HG03039 (cell line): ENCODE data around the gene ZNF692.

Experiments used
- ATAC-seq: cut with Tn5 transposase; IDR thresholded peaks from one replicate; pipeline ENCODE4 v1.9.1; 2021; ENCODE audit warnings: mild to moderate bottlenecking, moderate library complexity; ENCODE audit not compliant: unreplicated experiment

ZNF692 gene

GRCh38 chr1:248881261-248881660 lies 22.4 kb upstream of the ZNF692 start:
- ATAC-seq = no peak

GRCh38 chr1:248873993-248874533 lies 15.2 kb upstream of the ZNF692 start:
- ATAC-seq = peak; percentile 55

DNA sequence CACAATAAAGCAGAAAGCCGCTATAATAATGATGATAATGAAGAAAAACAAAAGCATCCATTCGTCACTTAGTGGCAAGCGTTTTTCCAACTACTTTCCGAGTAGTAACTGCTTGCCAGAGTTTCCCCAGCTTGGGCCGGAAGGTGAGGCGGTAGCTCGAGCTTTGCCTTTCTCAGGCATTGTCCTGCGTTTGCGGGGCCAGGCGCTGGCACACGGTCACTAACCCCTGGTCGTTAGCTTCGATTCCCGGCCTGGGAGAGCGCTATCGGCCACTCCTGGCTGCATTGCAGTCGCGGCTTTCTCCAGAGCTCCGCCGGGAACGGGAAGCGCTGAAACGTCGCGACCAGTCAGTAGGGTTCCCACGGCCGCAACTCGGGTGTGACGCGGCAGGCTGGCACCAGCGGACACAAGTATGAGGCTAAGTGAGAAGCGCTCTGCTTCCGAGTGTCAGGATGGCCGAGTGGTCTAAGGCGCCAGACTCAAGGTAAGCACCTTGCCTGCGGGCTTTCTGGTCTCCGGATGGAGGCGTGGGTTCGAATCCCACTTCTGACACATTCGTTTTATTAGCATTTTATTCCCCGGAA lies 14.6 kb upstream of the ZNF692 start:
- ATAC-seq = peak; percentile 80

- ATAC-seq = peak; percentile 34
Observed at GRCh38 chr1:248872752-248873408, 14.0 kb upstream of the ZNF692 start.

GRCh38 chr1:248871837-248872401 lies 13.0 kb upstream of the ZNF692 start:
- ATAC-seq = no peak

DNA sequence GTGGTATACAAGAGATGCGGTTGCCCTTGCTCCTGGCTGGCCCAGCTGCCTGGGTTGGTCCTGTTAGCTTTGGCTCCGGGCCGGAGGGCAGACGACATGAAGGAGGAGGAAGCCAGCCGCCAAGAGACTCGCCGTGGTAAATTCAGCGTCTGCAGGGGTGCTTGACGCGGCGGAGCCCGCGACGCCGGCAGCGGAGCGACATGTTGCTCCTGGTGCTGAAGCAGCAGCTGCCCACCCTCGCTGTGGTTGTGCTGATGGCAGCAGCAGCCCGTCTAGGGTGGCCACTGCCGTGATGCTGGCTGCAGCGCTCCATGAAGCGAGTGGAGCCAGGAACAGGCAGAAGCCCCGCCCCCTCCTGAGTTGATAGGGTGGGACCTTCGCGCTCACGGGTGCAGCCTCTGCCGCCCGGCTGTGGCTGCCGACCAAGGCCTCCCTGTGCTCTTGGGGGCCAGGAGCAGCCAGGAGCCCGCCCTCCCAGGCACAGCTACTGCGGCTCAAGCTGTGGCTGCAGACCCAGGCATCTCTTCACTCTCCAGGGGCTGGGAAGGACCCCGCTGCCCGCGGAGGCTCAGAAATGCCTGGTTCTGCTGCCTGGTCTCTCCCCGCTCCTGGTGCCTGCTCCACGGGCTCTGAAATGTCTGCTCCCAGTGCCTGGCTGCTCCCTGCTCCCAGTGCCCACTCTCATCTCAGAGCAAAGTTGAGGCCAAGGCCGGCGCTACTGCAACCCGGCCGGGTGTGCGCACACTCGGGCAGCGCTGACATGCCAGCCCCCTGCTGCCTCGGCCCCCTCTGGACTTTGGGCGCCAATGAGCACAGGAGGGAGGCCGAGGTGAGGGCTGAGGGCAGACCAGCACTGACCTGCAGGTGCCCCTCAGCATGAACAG lies 4.4 kb upstream of the ZNF692 start:
- ATAC-seq = peak; percentile 65

DNA sequence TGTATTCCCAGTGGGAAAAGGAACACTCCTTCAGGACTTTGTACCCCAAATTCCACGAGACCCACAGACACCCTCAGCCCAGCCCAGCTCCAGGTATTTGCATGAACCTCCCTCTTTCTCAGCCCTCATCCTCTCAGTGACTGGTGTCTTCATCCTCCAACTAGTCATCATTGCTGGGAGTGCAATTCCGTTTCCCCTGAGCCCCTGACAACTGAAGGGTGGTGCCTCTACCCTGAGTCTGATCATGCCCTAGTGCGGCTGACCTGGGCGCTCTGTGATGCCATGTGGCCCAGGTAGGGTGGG lies 3.8 kb upstream of the ZNF692 start:
- ATAC-seq = peak; percentile 3

GRCh38 chr1:248861616-248862015 lies 2.7 kb upstream of the ZNF692 start:
- no peak for ATAC-seq

DNA sequence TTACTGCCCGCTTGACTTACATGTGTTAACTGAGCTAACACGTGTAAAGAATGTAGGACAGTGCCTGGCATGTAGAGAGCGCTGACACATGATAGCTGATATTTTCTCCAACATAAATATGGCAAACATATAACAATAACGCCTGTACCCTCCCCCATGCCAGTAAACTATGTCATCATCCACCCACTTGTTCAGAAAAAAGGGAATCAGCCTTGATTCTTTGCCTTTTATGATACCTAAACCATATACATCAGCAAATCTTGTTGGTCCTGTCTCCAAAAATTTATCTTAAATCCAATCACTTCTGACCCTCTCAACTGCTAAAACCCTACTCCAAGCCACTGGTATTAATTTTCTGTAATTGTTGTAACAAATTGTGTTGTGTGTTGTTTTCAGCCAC lies 1.1 kb upstream of the ZNF692 start:
- ATAC-seq = no peak

- ATAC-seq = peak; percentile 26
Observed at GRCh38 chr1:248858096-248858890, 592 bp downstream of the ZNF692 start.

DNA sequence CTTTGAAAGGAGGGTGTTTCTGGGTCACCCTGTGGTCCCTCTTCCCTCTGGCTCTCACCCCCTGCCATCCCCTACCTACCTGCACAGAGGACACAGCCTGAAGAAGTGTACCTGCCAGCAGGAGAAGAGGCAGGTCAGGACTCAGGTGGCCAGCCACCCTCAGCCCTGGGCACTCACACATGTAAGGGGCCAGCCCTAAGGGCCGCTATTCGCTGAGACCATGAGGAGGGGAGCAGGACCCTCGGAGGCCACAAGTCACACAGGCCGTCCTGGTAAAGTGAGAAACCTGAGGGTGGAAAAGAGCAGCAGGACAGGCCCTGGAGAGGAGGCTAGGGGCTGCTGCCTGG lies 1.2 kb downstream of the ZNF692 start:
- no peak for ATAC-seq

- no peak for ATAC-seq
Observed at GRCh38 chr1:248857201-248857600, 1.7 kb downstream of the ZNF692 start.

DNA sequence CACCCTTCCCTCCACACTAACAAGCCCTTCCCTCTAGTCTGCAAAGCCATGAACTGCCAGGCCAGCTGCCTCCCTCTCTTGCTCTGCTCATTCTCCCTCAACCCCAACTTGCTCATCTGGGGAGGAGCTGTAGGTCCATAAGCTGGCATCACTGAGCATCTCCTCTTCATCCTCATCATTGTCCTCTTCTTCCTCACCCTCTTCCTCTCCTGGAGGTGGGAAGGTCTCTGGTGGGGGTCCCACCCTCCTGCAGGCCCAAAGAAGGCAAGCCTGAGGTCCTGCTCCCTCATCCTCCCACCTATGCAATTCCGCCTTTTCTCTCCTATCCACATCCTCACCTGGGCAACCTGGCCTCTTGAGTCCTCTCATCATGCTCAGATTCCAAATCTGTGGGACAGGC lies 2.7 kb downstream of the ZNF692 start:
- no peak for ATAC-seq

- ATAC-seq = no peak
Observed at GRCh38 chr1:248855580-248855979, 3.3 kb downstream of the ZNF692 start.

DNA sequence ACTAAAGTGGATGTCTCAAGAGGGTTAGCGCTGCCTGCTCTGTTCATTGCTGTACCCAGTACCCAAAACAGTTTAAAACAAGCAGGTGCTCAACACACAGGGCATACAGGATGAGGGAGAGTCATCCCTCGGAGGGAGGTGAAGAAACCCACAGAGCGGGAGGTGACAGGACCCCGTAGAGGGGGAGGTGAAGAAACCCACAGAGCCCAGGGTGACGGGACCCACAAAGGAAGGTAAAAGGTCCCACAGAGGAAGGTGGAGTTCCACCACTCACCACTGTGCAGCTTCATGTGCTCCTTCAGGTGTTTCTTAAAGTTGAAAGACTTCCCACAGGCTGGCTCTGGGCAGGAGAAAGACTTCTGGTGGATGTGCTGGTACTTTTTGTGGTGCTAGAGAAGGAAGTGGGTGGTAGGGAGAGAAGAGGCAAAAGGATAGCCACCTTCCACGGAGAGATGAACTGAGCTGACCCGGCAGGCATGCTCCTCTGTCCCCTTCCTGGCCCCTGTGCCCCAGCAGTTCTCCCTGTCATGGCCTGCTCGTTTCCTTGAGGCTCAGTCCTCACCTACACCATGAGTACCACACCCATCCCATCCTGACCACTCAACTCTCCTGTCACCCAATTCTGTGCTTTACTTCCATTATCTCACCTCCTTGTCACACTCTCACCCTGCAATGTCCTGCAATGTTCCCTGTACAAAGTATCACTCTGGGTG lies 5.1 kb downstream of the ZNF692 start:
- no peak for ATAC-seq

- ATAC-seq = no peak
Observed at GRCh38 chr1:248852481-248853405, 6.1 kb downstream of the ZNF692 start.

- no peak for ATAC-seq
Observed at GRCh38 chr1:248851390-248851789, 7.5 kb downstream of the ZNF692 start.

- no peak for ATAC-seq
Observed at GRCh38 chr1:248850536-248851251, 8.2 kb downstream of the ZNF692 start.
